Measurements from ENCODE around the gene DLX6.

DNA sequence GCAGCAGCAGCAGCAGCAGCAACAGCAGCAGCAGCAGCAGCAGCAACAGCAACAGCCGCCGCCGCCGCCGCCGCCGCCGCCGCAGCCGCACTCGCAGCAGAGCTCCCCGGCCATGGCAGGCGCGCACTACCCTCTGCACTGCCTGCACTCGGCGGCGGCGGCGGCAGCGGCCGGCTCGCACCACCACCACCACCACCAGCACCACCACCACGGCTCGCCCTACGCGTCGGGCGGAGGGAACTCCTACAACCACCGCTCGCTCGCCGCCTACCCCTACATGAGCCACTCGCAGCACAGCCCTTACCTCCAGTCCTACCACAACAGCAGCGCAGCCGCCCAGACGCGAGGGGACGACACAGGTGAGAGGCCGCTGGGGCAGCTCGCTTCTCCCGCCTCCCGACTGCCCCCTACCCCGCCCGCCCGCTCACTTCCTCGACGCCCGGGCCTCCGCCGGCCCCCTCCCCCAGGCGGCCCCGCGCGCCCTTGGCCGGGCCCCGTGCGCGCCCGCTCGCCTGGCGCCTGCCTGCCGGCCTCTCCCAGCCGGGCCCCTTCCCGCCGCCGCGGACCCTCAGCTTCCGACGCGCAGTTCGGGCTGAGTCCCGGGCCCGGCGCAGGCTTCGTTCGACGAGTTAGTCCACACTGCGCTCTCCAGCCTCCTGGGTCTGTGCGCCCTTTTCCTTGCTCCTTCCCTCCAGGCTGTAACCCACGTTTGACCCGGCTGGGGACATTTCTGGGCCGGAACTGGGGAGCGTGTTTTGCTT, 882 bp downstream of the DLX6 start:
- TF ChIP-seq, protein P1, sequence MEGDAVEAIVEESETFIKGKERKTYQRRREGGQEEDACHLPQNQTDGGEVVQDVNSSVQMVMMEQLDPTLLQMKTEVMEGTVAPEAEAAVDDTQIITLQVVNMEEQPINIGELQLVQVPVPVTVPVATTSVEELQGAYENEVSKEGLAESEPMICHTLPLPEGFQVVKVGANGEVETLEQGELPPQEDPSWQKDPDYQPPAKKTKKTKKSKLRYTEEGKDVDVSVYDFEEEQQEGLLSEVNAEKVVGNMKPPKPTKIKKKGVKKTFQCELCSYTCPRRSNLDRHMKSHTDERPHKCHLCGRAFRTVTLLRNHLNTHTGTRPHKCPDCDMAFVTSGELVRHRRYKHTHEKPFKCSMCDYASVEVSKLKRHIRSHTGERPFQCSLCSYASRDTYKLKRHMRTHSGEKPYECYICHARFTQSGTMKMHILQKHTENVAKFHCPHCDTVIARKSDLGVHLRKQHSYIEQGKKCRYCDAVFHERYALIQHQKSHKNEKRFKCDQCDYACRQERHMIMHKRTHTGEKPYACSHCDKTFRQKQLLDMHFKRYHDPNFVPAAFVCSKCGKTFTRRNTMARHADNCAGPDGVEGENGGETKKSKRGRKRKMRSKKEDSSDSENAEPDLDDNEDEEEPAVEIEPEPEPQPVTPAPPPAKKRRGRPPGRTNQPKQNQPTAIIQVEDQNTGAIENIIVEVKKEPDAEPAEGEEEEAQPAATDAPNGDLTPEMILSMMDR (IDR thresholded peaks at IDR 0.05) = peak in 1 of 3 donors; percentile 58
- TF ChIP-seq POLR2A (IDR thresholded peaks at IDR 0.05) = no peak

All from lower leg skin (tissue), 3 donors.